DND-41 (cell line): Measurements from ENCODE around the gene RHOBTB3.

Source experiments
- CTCF ChIP-seq: IDR thresholded peaks from 2 replicates; pipeline ENCODE4 v1.5.1; 2012; ENCODE audit warnings: borderline replicate concordance, low read length, moderate library complexity, mild to moderate bottlenecking; ENCODE audit not compliant: poor library complexity, severe bottlenecking; ENCODE audit errors: extremely low read depth
- EZH2 ChIP-seq: IDR thresholded peaks from 3 replicates; pipeline ENCODE4 v1.6.1; 2012; ENCODE audit warnings: borderline replicate concordance, low read depth, mild to moderate bottlenecking, moderate library complexity, low read length, inconsistent platforms; ENCODE audit not compliant: severe bottlenecking

GRCh38 chr5:95837492-95837891 lies 106.4 kb downstream of the RHOBTB3 start:
- TF ChIP-seq CTCF (no peak), EZH2 (no peak)
